HL-60 (cell line): Measurements from ENCODE around the gene SMG6.

ENCODE experiments used
- DNase-seq, 2 experiments: peaks; one replicate each; pipeline ENCODE4 v3.0.0-alpha.2; 2010 to 2020; ENCODE audit warnings: low read depth in 1 of 2, low spot score in 1 of 2
- H3K27ac ChIP-seq: fragments of 250-450 bp; sonication (Bioruptor Pico); replicated peaks from 2 replicates; pipeline ENCODE4 v1.5.1; 2020; ENCODE audit warnings: mild to moderate bottlenecking, moderate library complexity
- H3K27me3 ChIP-seq: fragments of 250-450 bp; sonication (Bioruptor Pico); 2 replicates; pipeline ENCODE4 v1.5.1; 2021; ENCODE audit warnings: mild to moderate bottlenecking, moderate library complexity; ENCODE audit not compliant: insufficient read depth, poor library complexity, severe bottlenecking
- H3K4me3 ChIP-seq: replicated peaks from 2 replicates; pipeline ENCODE4 v1.5.1; 2011; ENCODE audit warnings: mild to moderate bottlenecking, control low read depth, low read length; ENCODE audit not compliant: insufficient read depth
- CTCF ChIP-seq: IDR thresholded peaks from one replicate; pipeline ENCODE4 v1.5.1; 2011; ENCODE audit warnings: low read length, control low read depth, inconsistent platforms; ENCODE audit not compliant: insufficient read depth
- GABPA ChIP-seq: IDR thresholded peaks from 2 replicates; pipeline ENCODE4 v1.6.1; 2012; ENCODE audit warnings: low read depth
- POLR2AphosphoS5 ChIP-seq: IDR thresholded peaks from 2 replicates; pipeline ENCODE4 v1.6.1; 2012; ENCODE audit warnings: low read depth
- SPI1 ChIP-seq: IDR thresholded peaks from 2 replicates; pipeline ENCODE4 v1.6.1; 2012; ENCODE audit warnings: low read depth, mild to moderate bottlenecking, borderline replicate concordance
- TF ChIP-seq, protein P1 (sequence below): IDR thresholded peaks from 2 replicates; pipeline ENCODE4 v1.6.1; 2012; ENCODE audit warnings: low read depth; ENCODE audit not compliant: insufficient replicate concordance

SMG6 gene

DNA sequence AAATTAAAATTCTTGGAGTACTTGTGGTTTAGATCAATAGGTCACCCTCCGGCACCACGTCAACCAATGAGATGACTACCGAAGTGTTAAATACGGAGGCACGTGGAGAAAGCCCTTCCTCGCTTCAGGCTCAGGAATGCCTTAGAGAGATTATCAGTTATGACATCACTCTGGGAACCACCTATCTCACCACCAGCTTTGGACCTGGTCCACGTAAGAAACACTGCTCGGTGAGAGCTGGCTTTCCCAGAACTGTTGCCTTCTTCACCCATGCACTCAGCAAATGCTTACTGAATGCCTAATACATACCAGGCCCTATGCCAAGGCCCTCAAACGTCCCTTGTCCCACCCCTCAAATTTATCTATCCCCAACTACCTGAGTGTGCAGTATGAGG, 71.3 kb downstream of the SMG6 start:
- no peak overlapping the region for H3K4me3 ChIP-seq
- H3K27ac ChIP-seq, result no peak overlapping the region
- no peak for DNase-seq
- no peaks in the 10 kb centered on the region for H3K27me3 ChIP-seq
- TF ChIP-seq, protein P1, sequence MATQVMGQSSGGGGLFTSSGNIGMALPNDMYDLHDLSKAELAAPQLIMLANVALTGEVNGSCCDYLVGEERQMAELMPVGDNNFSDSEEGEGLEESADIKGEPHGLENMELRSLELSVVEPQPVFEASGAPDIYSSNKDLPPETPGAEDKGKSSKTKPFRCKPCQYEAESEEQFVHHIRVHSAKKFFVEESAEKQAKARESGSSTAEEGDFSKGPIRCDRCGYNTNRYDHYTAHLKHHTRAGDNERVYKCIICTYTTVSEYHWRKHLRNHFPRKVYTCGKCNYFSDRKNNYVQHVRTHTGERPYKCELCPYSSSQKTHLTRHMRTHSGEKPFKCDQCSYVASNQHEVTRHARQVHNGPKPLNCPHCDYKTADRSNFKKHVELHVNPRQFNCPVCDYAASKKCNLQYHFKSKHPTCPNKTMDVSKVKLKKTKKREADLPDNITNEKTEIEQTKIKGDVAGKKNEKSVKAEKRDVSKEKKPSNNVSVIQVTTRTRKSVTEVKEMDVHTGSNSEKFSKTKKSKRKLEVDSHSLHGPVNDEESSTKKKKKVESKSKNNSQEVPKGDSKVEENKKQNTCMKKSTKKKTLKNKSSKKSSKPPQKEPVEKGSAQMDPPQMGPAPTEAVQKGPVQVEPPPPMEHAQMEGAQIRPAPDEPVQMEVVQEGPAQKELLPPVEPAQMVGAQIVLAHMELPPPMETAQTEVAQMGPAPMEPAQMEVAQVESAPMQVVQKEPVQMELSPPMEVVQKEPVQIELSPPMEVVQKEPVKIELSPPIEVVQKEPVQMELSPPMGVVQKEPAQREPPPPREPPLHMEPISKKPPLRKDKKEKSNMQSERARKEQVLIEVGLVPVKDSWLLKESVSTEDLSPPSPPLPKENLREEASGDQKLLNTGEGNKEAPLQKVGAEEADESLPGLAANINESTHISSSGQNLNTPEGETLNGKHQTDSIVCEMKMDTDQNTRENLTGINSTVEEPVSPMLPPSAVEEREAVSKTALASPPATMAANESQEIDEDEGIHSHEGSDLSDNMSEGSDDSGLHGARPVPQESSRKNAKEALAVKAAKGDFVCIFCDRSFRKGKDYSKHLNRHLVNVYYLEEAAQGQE, result no peak
- no peak for TF ChIP-seq POLR2AphosphoS5
- no peak for TF ChIP-seq SPI1
- no peak for TF ChIP-seq GABPA
- no peak for TF ChIP-seq CTCF

GRCh38 chr17:2230877-2231276, 72.7 kb downstream of the SMG6 start:
- H3K27ac ChIP-seq, result no peak overlapping the region
- H3K27me3 ChIP-seq, result no peaks in the 10 kb centered on the region
- TF ChIP-seq CTCF (no peak), GABPA (no peak), SPI1 (no peak)
- DNase-seq, result no peak
- no peak overlapping the region for H3K4me3 ChIP-seq

- TF ChIP-seq CTCF, result no peak
- no peak for TF ChIP-seq POLR2AphosphoS5
- no peak for TF ChIP-seq SPI1
- TF ChIP-seq, protein P1, result no peak
- no peak for TF ChIP-seq GABPA
- Histone ChIP-seq H3K4me3 (no peak overlapping the region), H3K27me3 (no peaks in the 10 kb centered on the region), H3K27ac (no peak overlapping the region)
- DNase-seq, result no peak
Measured at GRCh38 chr17:2227025-2227699, 76.4 kb downstream of the SMG6 start.

DNA sequence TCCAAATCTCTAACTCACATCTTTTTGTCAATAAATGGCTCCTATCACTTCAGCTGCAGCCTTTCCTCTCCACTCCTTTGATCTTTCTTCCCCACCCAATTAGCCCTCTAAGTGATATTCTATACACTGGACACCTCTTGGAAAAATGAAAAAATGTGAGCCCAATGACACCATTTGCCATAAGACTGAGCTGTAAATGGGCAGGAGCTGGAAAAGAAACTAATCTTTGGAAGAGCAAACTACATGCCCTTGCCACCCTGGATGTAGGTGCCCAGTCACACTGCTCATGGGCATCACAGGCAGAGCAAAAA, 80.0 kb downstream of the SMG6 start:
- H3K27ac ChIP-seq, result no peak overlapping the region
- TF ChIP-seq GABPA (no peak), SPI1 (no peak), CTCF (no peak), POLR2AphosphoS5 (no peak)
- TF ChIP-seq, protein P1, result no peak
- DNase-seq, result no peak
- H3K27me3 ChIP-seq, result no peaks in the 10 kb centered on the region
- no peak overlapping the region for H3K4me3 ChIP-seq
